PFSK-1 (cell line): ENCODE data around the gene ASB11.

Experiments used
- FOXP2 ChIP-seq: optimal IDR thresholded peaks from 2 replicates; pipeline ENCODE3; 2011; ENCODE audit warnings: borderline replicate concordance, control low read depth, inconsistent platforms; ENCODE audit not compliant: insufficient read depth; ENCODE audit errors: extremely low read length, extremely low read depth
- POLR2AphosphoS5 ChIP-seq: IDR thresholded peaks from 2 replicates; pipeline ENCODE4 v1.6.1; 2012; ENCODE audit warnings: low read depth, mild to moderate bottlenecking, control low read depth, low read length, moderate library complexity
- SIN3A ChIP-seq: IDR thresholded peaks from 2 replicates; pipeline ENCODE4 v1.6.1; 2012; ENCODE audit warnings: mild to moderate bottlenecking, low read length, moderate library complexity, borderline replicate concordance; ENCODE audit not compliant: insufficient read depth
- TAF1 ChIP-seq: IDR thresholded peaks from 2 replicates; pipeline ENCODE4 v1.6.1; 2012; ENCODE audit warnings: low read length, control low read depth, borderline replicate concordance; ENCODE audit not compliant: insufficient read depth
- TF ChIP-seq, protein P1 (sequence below), 2 experiments: IDR thresholded peaks; 2 replicates each; pipeline versions ENCODE4 v1.6.1 to v1.8.0; 2011 to 2012; ENCODE audit warnings: low read depth in 2 of 2, low read length in 2 of 2, control low read depth in 1 of 2, inconsistent platforms in 1 of 2, mild to moderate bottlenecking in 1 of 2, moderate library complexity in 1 of 2; ENCODE audit not compliant: insufficient read depth in 1 of 2

Gene ASB11

DNA sequence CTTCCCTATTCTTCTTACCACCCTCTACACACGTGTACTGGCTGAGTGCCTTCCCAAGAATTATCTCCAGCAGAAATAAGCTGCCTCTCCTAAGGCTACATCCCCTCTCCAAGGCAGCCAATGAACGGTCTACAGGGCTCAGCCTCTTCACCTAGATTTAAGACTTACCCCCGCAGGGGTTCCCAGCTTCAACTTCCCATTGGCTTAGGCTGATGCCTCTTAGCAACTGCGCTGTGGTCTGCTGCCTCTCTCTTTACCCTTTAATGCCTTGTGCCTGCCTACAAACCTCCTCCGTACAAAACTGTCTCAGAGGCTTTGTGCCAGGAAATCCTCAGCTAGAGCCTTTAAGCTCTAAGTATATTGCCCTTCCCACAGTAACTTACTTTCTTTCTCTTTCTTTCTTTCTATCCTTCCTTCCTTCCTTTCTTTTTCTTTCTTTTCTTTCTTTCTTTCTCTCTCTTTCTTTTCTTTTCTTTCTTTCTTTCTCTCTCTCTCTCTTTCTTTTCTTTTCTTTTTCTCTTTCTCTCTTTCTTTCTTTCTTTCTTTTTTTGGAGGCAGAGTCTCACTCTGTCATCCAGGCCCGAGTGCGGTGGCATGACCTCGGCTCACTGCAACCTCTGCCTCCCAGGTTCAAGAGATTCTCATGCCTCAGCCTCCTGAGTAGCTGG, 35.0 kb upstream of the ASB11 start:
- TF ChIP-seq FOXP2 (no peak), POLR2AphosphoS5 (no peak), SIN3A (no peak), TAF1 (no peak)
- TF ChIP-seq, protein P1, sequence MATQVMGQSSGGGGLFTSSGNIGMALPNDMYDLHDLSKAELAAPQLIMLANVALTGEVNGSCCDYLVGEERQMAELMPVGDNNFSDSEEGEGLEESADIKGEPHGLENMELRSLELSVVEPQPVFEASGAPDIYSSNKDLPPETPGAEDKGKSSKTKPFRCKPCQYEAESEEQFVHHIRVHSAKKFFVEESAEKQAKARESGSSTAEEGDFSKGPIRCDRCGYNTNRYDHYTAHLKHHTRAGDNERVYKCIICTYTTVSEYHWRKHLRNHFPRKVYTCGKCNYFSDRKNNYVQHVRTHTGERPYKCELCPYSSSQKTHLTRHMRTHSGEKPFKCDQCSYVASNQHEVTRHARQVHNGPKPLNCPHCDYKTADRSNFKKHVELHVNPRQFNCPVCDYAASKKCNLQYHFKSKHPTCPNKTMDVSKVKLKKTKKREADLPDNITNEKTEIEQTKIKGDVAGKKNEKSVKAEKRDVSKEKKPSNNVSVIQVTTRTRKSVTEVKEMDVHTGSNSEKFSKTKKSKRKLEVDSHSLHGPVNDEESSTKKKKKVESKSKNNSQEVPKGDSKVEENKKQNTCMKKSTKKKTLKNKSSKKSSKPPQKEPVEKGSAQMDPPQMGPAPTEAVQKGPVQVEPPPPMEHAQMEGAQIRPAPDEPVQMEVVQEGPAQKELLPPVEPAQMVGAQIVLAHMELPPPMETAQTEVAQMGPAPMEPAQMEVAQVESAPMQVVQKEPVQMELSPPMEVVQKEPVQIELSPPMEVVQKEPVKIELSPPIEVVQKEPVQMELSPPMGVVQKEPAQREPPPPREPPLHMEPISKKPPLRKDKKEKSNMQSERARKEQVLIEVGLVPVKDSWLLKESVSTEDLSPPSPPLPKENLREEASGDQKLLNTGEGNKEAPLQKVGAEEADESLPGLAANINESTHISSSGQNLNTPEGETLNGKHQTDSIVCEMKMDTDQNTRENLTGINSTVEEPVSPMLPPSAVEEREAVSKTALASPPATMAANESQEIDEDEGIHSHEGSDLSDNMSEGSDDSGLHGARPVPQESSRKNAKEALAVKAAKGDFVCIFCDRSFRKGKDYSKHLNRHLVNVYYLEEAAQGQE (IDR thresholded peaks at IDR 0.05; ENCODE audit: insufficient read depth in 1 of 2, low read depth in 2 of 2, low read length in 2 of 2) = no peak

DNA sequence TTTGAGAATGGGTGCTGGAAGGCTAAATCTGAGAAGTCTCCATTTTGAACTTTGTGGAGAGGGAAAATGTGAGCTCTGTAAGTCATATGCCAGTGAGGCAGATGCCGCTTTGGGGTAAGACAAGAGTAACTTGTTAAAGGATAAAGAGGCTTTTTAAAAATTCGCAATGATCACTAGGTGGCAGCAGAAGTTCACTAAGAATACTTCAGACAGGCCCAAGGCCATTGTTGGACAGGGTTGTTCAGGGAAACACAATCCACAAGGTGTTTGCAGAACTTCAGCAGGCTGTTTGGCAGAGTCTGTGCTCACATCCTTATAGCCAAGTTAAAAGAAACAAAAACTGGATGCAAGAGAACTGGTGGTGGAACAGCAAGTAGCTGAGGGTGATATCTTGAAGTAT, 33.6 kb upstream of the ASB11 start:
- TF ChIP-seq SIN3A (no peak), POLR2AphosphoS5 (no peak), TAF1 (no peak), FOXP2 (no peak)
- TF ChIP-seq, protein P1 (IDR thresholded peaks at IDR 0.05; ENCODE audit: insufficient read depth in 1 of 2, low read depth in 2 of 2, low read length in 2 of 2) = no peak

DNA sequence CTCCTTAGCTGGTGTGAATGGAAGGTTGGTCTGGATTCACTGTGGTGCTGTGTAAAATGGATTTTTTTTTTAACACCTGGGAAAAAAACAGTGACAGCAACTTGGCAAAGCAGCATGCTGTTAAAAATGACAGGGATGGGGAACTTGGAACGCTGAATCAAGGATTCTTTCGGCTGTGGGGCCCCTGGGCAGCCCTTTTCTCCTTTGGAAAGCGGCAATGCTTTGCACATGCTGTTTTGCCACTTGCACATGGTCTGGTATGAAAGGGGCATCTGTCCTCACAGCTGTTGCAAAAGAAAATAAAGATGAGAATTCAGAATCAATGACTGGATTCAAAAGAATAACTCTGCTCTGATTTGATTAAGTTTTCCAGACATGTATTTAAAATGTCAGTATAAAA, 30.5 kb upstream of the ASB11 start:
- TF ChIP-seq POLR2AphosphoS5 (no peak), FOXP2 (no peak), SIN3A (no peak), TAF1 (no peak)
- TF ChIP-seq, protein P1 (IDR thresholded peaks at IDR 0.05; ENCODE audit: insufficient read depth in 1 of 2, low read depth in 2 of 2, low read length in 2 of 2) = no peak

DNA sequence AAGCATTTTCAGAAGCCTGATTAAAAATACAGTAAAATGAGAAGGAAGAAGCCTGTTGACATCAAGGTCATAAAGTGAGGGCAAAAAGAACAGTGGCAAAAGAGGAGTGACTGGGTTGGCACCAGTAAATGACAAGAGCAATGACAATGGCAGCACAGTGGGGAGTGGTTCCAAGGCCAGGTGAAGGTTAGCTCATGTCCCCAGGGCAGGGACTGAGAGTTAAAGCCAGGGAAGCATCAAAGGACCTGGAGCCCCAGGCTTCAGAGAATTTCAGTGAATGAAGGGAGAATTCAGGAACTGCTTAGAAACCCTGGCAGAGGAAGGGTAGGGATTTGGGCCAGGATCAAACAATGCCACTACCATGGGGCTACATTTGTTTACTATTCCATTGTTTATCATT, 28.7 kb upstream of the ASB11 start:
- TF ChIP-seq FOXP2 (no peak), SIN3A (no peak), TAF1 (no peak), POLR2AphosphoS5 (no peak)
- TF ChIP-seq, protein P1 (IDR thresholded peaks at IDR 0.05; ENCODE audit: insufficient read depth in 1 of 2, low read depth in 2 of 2, low read length in 2 of 2) = no peak

DNA sequence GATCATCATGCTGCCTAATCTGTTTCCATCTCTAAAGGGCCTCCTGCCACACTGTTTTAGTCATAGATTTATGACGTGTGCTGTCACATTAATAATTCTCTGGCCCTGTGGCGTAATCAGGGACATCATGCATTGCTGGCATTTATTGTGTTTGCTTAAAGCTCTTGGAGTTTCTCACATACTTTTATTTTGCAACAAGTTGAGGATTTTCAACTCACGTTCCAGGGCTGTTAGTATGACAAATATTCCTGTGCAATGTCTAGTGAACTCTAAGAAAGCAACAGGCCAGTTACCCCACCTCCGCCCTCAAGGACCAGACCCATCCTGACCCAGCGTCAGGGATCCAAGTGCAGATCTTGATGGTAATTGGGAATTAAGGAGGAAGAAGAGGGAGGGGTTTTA, 27.6 kb upstream of the ASB11 start:
- TF ChIP-seq FOXP2 (no peak), TAF1 (no peak), SIN3A (no peak), POLR2AphosphoS5 (no peak)
- TF ChIP-seq, protein P1 (IDR thresholded peaks at IDR 0.05; ENCODE audit: insufficient read depth in 1 of 2, low read depth in 2 of 2, low read length in 2 of 2) = no peak
